HG03066 (cell line): ENCODE measurements around the gene PHC1.
A peak's percentile ranks its signal among the peaks of the same experiment; 100 is the strongest.
"Not testable (repeated sequence)": the region's sequence is repeated elsewhere in the genome, so short reads cannot be mapped to it uniquely, and the experiment has no call there.

Source experiments
- ATAC-seq: cut with Tn5 transposase; IDR thresholded peaks from one replicate; pipeline ENCODE4 v1.9.1; 2021; ENCODE audit warnings: low read depth; ENCODE audit not compliant: unreplicated experiment

PHC1 gene

DNA sequence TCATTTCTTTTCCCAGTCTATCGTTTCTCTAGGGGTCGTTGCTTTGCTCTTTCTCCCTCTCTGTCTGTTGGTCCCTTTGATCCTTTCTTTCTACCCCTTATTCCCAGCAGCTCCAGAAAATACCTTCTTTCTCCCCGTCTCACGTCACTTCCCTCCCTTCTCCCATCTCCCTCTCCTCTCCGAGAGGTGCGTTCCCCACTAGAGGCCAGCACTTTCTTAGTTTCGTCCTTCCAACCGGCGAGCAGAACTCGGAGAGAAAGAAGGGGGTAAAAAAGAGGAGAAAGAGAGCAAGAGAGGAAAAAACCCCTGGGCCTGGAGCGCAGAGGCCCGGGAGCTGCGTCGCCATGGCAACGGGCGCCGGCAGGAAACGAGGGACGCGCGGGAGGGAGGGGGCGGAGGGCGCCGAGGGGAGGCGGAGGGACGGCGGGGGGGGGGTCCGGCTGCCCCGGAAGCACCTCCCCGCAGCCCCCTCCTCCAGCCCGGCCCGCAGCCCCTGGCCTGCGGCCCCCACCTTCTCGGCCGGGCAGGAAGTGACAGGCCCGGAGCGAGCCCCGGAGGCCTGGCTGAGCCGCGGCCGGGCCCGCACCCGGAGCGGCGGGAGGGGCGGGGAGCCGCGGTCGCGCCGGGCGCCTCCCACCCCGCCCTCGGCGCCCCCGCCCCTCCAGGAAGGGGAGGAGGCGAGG lies at the start of gene PHC1:
Gene PHC1, plus strand, starts transcription at position 477 of the 683 bp plus-strand sequence. CDS start 3,169 bp downstream, outside the sequence.
- ATAC-seq: peak; percentile 52

DNA sequence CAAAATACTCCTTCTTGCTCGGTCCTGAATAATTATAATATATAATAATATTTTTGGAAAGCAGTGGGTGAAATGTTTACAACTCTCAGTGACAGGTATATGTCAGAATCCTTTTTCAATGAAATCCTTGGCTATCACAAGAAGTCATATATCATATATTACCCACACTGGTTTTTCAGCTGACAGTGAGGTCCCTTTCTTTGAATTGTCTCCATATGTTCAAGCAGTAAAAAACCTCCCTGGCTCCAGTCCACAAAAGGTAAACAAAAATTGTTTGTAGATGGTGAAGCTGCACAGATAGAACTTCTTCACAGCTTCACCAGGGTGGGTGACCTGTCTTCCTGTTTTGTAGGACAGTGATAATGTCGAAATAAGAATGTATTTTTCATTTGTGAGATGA lies 47.9 kb upstream of the PHC1 start:
- ATAC-seq: no peak

DNA sequence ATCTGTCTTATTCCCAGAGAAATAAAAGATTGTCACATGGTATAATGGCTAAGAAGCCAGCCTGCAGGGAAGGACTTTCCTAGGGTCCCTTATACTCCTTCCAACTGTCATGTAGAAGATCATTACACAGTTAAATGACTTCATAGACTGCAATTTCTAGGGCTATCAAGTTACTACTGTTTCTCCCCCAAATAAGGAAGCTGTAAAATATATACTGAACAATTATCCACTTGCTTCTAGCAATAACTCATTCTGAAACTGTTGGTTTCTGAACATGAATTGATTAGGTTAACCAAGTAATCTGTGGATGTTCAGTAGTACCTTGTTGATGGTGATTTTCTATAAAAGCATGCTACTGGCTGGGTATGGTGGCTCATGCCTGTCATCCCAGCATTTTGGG lies 47.3 kb upstream of the PHC1 start:
- no peak for ATAC-seq

DNA sequence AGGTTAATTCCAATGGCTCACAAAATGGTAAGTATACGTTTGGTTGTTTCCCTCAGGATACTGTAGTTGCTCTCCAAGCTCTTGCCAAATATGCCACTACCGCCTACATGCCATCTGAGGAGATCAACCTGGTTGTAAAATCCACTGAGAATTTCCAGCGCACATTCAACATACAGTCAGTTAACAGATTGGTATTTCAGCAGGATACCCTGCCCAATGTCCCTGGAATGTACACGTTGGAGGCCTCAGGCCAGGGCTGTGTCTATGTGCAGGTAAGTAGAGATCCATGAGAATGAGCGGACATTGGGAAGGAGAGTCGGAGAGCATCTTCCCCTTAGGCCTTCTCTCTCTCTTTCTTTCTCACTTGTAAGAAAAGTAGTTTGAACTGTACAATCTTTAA lies 46.5 kb upstream of the PHC1 start:
- no peak for ATAC-seq

DNA sequence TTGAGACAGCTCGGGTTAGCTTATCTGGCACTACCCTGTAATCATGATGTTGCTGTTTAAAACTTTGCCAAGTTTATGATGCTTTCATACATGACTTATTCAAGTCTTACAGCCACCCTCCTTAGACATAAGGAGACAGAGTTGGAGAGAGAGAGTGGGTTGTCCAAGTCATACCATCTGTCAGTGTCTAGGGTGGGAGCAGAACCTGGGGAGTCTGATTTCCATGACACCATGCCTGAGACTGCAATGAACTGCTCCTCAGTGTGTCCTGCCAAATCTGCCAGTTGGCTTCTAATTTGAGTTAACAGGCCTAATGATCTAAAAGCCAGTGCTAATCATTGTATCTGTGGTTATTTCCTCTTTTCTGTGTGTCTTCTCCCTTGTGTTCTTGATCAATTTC lies 43.7 kb upstream of the PHC1 start:
- no peak for ATAC-seq

DNA sequence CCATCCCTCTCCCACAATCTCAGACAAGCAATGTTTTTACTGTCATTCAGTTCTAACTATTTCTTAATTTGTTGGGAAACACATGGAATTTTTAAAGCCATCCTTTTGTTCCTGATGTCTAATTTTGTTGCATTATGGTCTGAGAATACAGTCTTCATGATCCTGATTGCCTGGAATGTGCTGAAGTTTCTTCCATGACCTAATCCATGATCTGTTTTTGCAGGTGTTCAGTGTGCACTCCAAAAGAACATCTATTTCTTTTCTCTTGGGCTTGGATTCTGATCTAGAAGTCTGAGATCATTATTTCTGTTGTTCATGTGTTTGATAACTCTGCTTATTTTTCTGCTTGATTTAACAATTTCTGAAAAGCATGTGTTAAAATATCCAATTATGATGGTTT lies 43.2 kb upstream of the PHC1 start:
- ATAC-seq: no peak

DNA sequence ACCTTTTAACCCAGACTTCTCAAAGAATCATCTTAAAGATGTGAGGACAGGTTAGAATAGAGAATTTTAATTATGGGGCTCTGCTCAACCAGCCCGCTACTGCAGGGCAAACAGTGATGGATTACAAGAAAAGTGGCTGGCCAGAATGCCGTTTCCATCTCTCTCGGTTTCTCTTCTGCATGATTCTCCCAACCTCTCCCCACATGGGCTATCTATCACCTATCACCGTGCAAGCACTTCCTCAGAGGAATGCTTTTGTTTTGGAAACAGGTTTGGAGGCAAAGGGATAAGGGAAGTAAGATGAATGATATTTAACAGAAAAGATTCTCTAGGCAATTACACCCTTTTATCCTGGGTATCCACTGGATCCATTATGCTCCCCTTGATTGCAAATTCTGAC lies 37.4 kb upstream of the PHC1 start:
- ATAC-seq: no peak

DNA sequence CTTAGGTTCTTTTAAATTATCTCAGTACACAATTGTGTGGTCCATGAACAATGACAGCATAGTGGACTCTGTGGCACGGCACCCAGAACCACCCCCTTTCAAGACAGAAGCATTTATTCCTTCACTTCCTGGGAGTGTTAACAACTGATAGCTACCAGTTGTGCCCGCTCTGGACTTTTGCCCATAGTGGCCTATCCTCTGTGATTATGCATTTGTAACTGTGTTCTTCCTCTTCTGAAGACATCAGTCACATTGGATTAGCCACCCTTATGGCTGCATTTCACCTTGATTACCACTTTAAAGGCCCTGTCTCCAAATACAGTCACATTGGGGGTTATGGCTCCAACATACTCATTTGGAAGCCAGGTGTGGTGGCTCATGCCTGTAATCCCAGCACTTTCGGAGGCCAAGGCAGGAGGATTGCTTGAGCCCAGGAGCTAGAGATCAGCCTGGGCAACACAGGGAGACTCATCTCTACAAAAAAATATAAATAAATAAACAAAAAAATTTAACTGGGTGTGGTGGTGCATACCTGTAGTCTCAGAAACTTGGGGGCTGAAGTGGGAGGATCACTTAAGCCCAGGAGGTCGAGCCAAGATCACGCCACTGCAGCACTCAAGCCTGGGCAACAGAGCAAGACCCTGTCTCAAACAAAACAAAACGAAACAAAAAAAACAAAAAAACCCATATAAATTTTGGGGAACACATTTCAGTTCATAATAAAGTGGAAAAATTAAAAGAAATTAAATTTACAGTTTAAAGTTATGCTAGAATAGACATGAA lies 27.6 kb upstream of the PHC1 start:
- ATAC-seq: no peak

DNA sequence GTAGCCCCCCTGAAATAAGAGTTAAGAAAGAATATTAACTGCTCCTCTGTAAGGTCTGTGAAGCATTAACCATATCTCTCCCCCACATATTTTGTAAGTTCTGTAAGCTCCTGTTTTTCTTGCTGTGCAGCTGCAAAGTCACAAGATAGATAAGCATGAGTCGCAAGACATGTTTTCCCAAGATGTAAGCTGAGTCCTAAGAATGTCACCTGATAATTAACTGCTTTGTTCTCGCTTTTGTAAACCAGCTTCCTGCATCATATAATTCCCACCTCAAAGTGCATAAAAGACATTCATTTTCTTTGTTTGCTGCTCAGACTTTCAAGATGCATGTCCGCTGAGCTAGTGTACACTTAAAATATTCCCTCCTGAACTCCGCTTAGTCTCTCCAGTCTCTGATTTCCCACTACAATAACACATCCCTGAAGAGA lies 27.0 kb upstream of the PHC1 start:
- ATAC-seq: no peak

DNA sequence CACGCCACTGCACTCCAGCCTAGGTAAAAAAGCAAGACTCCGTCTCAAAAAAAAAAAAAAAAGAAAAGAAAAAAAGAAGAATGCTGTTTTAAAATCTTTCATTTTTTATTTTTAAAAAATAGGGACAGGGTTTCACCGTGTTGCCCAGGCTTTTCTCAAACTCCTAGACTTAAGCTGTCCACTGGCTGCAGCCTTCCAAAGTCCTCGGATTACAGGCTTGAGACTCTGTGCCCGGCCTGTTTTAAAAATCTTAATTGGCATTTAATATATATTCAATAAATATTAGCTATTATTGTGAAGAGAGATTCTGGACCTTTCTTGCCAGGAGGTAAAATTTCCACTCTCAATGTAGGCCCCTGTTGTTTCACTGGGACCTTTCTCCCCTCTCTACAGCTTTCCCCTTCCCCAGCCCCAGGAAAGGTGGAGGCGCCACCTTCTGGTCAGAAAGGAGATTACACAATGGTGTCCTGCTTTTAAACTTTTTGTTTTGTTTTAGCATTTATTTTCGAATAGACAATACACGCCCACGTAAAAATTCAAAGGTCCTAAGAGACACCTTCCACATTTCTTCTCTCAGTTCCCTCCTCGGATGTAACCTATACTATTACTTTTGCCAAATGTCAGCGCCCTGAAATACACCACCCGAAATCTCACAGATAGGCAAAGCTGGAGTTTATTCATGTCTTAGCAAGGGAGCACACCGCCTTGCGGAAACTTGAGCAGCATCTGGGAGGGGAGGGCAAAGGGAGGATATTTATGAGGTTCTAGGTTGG lies 23.8 kb upstream of the PHC1 start:
- no peak for ATAC-seq

DNA sequence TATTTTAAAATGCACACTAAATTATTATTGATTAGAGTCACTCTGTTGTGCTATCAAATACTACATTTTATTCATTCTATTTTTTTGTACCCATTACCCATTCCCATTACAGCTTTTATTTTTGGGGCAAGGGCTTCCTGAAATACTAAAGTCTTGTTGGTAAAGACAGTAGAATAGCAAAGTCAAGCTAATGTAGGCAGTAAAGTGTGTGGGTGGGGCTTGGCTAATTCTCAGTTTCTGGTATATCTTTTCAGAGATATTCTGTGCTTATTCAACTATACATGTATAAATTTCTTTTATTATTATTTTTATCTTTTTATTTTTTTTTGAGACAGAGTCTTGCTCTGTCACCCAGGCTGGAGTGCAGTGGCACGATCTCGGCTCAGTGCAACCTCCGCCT lies 22.3 kb upstream of the PHC1 start:
- ATAC-seq: no peak

DNA sequence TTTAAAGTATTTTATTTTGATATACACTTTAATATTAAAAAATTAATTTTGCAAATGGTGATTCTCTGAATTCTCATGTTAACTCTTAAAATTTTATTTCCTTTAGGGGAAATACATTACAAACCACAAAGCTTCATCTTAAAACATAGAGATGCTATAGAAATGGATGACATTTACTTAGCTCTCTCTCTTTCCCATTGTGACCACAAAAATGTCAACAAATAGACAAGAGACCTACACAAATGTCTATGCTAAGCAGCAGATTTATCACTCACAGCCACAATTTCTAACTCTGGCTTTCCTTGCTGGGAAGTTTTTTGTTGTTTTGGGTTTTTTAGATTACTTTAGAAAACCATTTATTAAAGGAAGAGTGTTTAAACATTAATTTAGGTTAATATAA lies 19.9 kb upstream of the PHC1 start:
- ATAC-seq: no peak

DNA sequence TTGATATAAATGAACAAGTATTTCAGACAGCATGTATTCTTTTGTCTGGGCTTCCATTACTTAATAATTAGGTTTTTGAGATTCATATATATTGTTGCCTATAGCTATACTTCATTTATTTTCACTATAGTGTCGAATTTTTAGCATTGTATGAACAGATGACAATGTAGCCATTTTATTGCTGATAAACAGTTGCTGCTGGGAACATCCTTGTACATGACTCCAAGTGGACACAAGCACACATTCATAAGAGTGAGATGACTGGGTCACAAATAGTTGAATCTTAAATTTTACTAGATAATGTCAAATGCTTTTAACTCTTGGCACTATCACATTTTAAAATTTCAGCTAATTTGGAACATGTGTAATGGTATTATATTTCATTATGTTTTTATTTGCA lies 19.3 kb upstream of the PHC1 start:
- ATAC-seq: no peak

DNA sequence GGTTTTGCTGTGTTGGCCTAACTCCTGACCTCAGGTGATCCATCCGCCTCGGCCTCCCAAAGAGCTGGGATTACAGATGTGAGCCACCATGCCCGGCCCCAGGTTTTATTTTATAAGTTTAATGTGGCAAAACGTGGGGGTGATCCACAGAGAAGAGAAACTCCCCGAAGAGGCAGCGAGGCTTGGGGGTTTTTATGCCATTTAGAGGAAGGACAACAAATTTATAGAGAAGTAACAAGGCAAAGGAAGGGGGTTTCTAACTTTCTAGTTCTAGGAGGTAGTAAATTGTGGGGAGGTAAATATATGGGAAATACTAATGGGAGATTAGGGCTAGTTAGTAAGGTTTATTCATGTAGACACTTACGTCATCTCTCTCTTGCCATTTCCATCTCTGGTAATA lies 17.2 kb upstream of the PHC1 start:
- ATAC-seq: no peak

DNA sequence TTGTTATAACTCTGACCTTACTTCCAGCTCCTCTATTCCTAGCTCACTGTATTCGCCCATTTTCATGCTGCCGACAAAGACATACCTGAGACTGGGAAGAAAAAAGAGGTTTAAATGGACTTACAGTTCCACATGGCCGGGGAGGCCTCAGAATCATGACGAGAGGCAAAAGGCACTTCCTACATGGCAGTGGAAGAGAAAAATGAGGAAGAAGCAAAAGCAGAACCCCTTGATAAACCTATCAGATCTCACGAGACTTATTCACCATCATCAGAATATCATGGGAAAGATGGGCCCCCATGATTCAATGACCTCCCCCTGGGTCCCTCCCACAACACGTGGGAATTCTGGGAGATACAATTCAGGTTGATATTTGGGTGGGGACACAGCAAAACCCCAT lies 14.5 kb upstream of the PHC1 start:
- ATAC-seq: no peak

DNA sequence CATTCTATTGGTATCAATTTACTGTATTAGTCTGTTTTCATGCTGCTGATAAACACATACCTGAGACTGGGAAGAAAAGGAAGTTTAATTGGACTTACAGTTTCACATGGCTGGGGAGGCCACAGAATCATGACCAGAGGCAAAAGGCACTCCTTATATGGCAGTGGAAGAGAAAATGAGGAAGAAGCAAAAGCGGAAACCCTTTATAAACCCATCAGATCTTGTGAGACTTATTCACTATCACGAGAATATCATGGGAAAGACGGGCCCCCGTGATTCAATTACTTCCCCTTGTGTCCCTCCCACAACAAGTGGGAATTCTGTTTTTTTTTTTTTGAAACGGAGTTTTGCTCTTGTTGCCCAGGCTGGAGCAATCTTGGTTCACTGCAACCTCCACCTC lies 11.6 kb upstream of the PHC1 start:
- ATAC-seq: not testable (repeated sequence)

DNA sequence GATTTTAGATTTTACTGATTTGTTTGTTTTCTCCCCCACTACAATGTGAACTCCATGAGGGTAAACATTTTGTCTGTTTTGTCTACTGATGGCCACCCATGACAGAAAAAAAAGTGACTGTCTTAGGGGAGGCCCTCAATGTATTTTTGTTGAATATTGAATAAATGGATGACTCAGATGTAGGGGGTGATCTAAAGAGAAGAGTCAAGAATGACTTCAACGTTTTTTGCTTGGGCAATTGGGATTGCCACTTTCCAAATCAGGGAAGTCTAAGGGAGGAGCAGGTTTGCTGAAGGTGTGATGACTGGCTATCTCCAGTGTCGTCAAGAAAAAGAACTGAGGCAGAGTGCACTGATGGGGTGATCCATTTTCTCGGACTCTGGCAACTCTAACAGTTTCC lies 10.7 kb upstream of the PHC1 start:
- ATAC-seq: no peak

DNA sequence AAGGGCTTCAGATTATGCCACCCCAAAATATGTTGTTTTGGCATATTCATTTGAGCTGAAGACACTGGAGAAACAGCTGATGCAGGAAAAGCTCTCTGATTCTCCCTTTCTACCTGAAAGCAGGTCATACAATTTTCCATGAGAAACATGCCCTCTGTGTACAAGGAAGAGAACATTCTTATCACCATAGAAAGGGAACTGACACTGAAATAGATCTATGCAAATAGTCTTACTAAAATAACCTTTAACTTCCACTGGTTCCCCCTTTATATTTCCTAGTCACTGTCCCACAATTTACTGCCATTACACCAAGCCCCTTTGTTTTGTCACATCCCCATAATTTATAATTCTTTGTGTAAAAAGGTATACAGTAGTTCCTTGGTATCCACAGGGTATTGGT lies 9.6 kb upstream of the PHC1 start:
- ATAC-seq: no peak

DNA sequence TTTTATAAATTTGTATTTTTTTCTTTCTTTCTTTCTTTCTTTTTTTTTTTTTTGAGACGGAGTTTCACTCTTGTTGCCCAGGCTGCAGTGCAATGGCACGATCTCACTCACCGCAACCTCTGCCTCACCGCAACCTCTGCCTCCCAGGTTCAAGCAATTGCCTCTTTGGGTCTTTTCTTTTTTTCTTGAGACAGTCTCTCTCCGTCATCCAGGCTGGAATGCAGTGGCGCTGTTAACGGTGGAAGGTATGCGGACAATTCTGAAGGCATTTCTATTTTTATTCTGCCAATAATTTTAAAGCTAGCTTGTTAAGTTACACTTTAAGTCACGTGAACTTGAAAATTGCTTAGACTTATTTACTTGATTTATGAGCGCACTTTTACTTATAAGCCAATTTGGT lies 8.8 kb upstream of the PHC1 start:
- ATAC-seq: no peak

DNA sequence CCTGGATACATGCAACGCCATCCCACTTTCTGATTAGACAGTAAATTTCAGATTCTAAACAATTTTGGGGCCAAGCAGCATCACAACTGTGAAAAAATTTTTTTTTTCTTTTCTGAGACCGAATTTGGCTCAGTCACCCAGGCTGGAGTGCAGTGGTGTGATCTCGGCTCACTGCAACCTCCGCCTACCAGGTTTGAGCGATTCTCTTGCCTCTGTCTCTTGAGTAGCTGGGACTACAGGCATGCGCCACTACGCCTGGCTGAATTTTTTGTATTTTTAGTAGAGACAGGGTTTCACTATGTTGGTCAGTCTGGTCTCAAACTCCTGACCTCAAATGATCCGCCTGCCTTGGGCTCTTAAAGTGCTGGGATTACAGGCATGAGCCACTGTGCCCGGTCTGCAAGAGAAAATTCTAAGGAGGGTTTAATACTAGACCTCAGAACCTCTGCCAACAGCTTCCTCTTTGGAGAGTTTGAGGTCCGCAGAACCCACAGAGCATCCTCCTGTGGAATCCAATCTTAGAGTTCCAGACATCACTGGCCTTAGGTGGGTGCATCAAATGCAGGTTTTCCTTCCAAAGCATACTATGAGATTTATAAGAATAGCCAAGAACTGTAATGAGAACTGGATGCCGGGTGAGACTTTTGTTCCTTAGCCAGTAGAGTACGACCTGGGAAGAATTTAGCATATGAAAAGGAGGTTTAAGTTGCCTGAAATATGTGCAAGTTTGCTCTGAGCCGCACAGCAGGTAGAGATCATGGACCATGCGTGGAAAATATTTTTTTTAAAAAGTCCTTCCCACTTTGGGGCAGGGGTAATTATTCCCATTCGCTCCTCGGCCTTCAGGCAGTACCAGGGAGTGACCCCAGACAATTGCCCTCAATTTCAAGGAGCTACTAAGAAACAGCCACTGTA lies 7.8 kb upstream of the PHC1 start:
- ATAC-seq: no peak

DNA sequence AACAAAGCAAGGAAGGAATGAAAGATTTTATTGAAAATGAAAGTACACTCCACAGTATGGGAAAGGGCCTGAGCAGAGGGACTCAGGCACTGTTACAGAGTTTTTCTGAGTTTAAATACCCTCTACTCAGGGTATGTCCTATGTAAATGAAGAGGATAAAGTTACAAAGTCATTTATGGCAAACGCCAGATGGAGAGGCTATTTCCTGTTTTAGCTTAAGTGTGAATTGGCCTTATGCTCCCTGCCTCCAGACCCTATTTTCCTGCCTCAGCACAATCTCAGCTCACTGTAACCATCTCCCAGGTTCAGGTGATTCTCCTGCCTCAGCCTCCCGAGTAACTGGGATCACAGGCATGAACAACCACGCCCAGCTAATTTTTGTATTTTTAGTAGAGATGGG lies 6.8 kb upstream of the PHC1 start:
- ATAC-seq: no peak
